Measurements from ENCODE around the gene INTS3.

The INTS3 gene

DNA sequence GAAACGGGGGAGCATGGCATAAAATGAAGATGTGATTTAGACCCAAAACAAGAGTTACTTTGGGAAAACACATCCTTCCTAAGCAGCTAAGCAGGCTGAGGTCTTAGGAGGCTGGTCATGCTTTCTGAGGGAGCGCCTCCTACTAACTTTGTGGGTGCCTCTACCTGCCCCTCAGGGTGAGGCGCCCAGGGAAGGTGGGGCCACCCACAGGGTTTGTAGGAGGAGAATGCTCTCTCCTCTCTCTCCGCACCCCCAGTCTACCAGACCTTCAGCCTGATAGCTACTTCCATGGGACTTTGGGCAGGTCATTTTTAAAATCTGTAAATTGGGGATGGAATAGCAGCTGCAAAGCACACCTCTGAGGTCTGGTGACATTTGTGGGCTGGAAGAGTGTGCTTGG is 71.2 kb downstream of the INTS3 start:
- no peak for DNase-seq (ENCODE audit: low read depth in 2 of 2)
- no peak for TF ChIP-seq CTCF (IDR thresholded peaks at IDR 0.05; ENCODE audit: low read depth, low read length)

GRCh38 chr1:153799566-153800465 is 72.0 kb downstream of the INTS3 start:
- no peak for TF ChIP-seq CTCF (IDR thresholded peaks at IDR 0.05; ENCODE audit: low read depth, low read length)
- DNase-seq (ENCODE audit: low read depth in 2 of 2): no peak
- H3K4me3 ChIP-seq (replicated peaks in 1 of 2; ENCODE audit: low read depth in 2 of 2, low read length in 2 of 2): no peak overlapping the region

More for the DNA sequence above, 71.2 kb downstream of the INTS3 start:
- no peak overlapping the region for H3K4me3 ChIP-seq (replicated peaks in 1 of 2; ENCODE audit: low read depth in 2 of 2, low read length in 2 of 2)

DNA sequence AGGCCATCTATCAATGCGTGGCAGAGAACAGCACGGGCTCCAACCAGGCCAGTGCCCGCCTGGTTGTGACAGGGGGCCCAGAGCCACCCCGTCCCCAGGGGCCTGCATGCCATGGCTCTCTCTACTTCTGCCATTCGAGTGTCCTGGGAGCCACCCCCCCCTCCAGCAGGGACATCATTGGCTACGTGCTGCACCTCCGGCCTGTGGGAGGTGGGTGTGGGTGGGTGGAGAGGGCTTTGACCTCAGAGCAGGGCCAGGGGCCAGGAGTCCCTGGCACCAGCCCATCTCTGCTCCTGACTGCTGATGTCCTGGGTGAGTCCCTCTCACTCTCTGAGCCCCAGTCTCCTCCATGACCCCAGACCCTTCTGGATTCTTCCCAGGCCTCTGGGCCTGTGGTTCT is 72.7 kb downstream of the INTS3 start:
- no peak for TF ChIP-seq CTCF (IDR thresholded peaks at IDR 0.05; ENCODE audit: low read depth, low read length)
- DNase-seq (ENCODE audit: low read depth in 2 of 2): no peak
- H3K4me3 ChIP-seq (replicated peaks in 1 of 2; ENCODE audit: low read depth in 2 of 2, low read length in 2 of 2): no peak overlapping the region

- DNase-seq (ENCODE audit: low read depth in 2 of 2): no peak
- TF ChIP-seq CTCF (IDR thresholded peaks at IDR 0.05; ENCODE audit: low read depth, low read length): no peak
- H3K4me3 ChIP-seq (replicated peaks in 1 of 2; ENCODE audit: low read depth in 2 of 2, low read length in 2 of 2): no peak overlapping the region
Measured at GRCh38 chr1:153801028-153801625, 73.3 kb downstream of the INTS3 start.

DNA sequence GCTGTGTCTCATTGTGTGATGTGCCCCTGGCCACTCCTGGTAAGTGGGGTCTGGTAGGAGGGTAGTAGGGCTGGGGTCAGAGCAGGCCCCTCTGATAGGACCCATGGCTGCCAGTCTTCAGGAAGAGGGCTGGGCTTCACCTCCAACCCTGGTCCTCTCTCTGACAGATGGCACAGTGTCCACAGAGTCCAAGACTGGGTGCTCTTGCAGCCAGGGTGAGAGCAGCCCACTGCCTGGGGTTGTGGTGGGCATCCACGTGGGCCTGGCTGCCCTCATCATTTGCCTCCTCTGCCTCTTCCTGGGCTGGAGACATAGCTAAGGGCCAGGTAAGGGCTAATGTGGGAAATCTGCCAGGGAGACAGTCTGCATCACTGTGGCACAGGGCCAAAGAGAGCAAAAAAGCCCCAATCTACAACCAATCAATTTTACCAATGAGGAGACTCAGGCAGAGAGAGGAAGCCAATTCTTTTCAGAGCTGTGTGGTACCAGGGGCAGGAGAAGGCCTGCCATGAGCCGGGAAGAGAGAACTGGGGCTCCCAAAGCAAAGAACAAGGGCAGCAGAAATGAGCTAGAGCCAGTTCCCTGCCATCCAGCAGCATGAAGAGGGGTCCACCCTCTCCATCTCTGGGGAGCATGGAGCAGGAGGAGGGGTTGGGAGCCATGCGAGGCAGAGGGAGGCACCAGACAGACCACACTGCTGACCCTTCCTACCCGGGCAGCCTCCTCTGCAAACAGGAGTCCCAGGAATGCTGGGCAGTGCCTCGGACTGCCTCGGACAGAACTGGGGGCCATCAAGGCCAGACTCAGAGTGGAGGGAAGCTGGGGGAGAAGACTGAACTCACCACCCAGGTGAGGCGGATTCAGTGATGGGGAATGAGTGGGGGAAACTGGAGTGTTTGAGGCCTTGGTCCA is 74.2 kb downstream of the INTS3 start:
- DNase-seq (ENCODE audit: low read depth in 2 of 2): no peak
- TF ChIP-seq CTCF (IDR thresholded peaks at IDR 0.05; ENCODE audit: low read depth, low read length): no peak
- no peak overlapping the region for H3K4me3 ChIP-seq (replicated peaks in 1 of 2; ENCODE audit: low read depth in 2 of 2, low read length in 2 of 2)

DNA sequence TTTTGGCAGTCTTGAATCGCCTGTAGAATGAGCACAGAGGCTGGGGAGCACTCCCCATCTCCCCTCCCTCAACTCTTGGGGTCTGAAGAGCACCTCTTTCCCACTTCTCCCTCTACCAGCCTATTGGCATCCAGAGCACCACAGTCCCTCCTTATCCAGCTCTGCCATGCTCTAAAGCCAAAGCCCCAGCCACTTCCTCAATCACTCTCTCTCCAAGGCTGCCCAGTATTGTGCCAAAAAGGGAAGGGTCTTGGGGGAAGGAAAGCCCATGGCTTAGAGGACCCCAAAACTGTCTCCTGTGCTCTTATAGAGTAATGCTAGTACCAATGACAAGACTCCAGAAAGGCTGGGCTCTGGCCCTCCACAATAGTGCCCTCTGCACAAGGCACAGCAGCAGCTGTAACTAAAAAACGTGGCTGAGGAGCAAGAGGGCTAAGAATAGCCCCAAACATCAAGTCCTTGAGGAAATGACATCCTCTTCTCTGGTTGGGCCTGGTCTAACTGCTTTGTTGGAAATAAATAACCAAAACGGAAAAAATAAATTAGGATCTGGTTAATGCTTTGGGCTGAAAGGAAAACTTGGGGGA is 75.7 kb downstream of the INTS3 start:
- no peak for TF ChIP-seq CTCF (IDR thresholded peaks at IDR 0.05; ENCODE audit: low read depth, low read length)
- DNase-seq (ENCODE audit: low read depth in 2 of 2): no peak
- no peak overlapping the region for H3K4me3 ChIP-seq (replicated peaks in 1 of 2; ENCODE audit: low read depth in 2 of 2, low read length in 2 of 2)

Measured in cardiac fibroblast (primary cell).